ENCODE results near the gene BAHD1. TPM values are rescaled to one million over a fixed set of nuclear protein-coding genes. Genes with fewer than 3 reads are reported as not detected.

Gene BAHD1
- total RNA-seq, 4 donors from 2014 or later = 12.3 to 25.5 (median 16.2) TPM

DNA sequence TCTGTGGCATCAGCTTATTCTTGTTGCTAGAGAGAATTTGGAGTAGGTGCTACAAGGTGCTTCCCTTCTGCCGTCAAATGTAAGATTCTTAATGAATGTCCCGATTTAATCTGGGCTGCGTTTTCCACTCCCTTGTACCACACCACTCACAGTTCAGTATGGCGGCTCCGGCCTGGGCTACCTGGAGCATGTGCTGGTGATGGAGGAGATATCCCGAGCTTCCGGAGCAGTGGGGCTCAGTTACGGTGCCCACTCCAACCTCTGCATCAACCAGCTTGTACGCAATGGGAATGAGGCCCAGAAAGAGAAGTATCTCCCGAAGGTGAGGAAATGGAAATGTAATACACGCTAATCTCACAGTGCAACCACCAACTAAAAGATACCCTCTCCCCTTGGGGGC, 30.3 kb upstream of the BAHD1 start:
- H3K4me1 ChIP-seq = peaks cover 0 to 19% (median 16%) of the 10 kb centered on the region in 4 donors
- no peak for DNase-seq (ENCODE audit: low spot score in 2 of 2)
- H3K9me3 ChIP-seq = no peaks in the 10 kb centered on the region
- 94 to 97% methylated on average over 11 of the region's 11 CpGs for WGBS, 2 donors
- TF ChIP-seq EP300 (IDR thresholded peaks at IDR 0.05) = no peak
- TF ChIP-seq, protein P1, sequence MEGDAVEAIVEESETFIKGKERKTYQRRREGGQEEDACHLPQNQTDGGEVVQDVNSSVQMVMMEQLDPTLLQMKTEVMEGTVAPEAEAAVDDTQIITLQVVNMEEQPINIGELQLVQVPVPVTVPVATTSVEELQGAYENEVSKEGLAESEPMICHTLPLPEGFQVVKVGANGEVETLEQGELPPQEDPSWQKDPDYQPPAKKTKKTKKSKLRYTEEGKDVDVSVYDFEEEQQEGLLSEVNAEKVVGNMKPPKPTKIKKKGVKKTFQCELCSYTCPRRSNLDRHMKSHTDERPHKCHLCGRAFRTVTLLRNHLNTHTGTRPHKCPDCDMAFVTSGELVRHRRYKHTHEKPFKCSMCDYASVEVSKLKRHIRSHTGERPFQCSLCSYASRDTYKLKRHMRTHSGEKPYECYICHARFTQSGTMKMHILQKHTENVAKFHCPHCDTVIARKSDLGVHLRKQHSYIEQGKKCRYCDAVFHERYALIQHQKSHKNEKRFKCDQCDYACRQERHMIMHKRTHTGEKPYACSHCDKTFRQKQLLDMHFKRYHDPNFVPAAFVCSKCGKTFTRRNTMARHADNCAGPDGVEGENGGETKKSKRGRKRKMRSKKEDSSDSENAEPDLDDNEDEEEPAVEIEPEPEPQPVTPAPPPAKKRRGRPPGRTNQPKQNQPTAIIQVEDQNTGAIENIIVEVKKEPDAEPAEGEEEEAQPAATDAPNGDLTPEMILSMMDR (IDR thresholded peaks at IDR 0.05) = no peak
- TF ChIP-seq POLR2A (IDR thresholded peaks at IDR 0.05) = no peak
- H3K27me3 ChIP-seq = no peaks in the 10 kb centered on the region
- no peak overlapping the region for H3K27ac ChIP-seq
- H3K4me3 ChIP-seq = no peak overlapping the region
- peaks cover 3 to 83% (median 9%) of the 10 kb centered on the region in 3 donors for H3K36me3 ChIP-seq

DNA sequence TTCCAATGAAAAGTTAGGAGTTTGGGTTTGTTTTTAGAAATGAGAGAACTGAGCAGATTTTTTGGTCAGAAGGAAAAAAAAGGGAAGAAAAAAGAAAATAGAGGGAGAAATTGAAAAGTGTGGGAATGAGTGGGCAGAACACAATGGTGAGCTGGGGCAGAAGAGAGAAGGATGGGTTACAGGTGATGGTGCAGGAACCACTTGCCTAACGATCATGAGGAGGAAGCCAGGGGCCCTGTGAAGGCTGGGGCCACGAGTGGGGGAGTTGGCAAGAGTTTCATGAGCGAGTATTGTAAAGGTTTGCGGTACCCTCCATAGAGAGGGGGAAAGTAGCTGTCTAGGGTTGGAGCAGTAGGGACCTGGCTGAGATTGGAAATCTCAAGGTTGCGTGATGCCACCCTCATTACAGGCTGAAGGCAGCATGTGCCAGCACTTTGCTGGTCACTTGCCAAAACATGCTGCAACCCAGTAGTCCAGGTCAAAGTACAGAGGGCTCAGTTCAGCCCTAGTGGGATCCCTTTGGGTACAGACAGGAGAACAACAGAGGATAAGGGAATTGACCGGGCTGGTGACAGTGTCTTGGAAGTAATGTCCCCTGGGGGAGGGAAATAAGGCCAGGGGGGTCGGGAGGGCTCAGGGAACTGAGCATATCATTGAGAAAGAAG, 28.5 kb upstream of the BAHD1 start:
- Histone ChIP-seq H3K27me3 (no peaks in the 10 kb centered on the region), H3K36me3 (peaks cover 3 to 97% (median 9%) of the 10 kb centered on the region in 3 donors), H3K4me1 (peaks cover 0 to 5% (median 2%) of the 10 kb centered on the region in 4 donors), H3K4me3 (no peak overlapping the region), H3K9me3 (no peaks in the 10 kb centered on the region), H3K27ac (no peak overlapping the region)
- TF ChIP-seq EP300 (IDR thresholded peaks at IDR 0.05) = no peak
- TF ChIP-seq POLR2A (IDR thresholded peaks at IDR 0.05) = no peak
- TF ChIP-seq, protein P1 (IDR thresholded peaks at IDR 0.05) = no peak
- DNase-seq (ENCODE audit: low spot score in 2 of 2) = no peak
- WGBS, 2 donors = 81 to 83% methylated on average over 7 of the region's 7 CpGs

DNA sequence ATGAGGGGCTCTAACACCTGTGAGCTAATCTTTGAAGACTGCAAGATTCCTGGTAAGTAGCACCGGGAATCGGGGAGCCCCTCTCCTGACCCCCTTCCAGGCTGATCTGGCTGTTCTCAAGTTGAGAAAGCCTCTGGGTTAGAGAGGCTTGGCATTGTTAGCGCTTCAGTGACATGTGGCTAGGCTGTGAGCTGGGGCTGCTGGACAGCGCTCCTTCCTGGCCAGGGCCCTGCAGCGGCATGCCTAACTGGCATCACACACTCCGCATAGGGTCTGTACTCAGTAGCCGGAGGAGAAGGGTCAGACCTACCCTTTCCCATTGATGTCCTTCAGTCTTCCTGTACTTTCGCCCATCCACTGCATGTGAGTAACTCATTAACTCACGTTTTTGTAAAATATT, 27.7 kb upstream of the BAHD1 start:
- 88 to 90% methylated on average over 9 of the region's 9 CpGs for WGBS, 2 donors
- Histone ChIP-seq H3K4me1 (no peaks in the 10 kb centered on the region), H3K4me3 (no peak overlapping the region), H3K27ac (no peak overlapping the region), H3K27me3 (no peaks in the 10 kb centered on the region), H3K9me3 (no peaks in the 10 kb centered on the region), H3K36me3 (peaks cover 3 to 97% (median 9%) of the 10 kb centered on the region in 3 donors)
- DNase-seq (ENCODE audit: low spot score in 2 of 2) = no peak
- TF ChIP-seq EP300 (IDR thresholded peaks at IDR 0.05) = no peak
- no peak for TF ChIP-seq POLR2A (IDR thresholded peaks at IDR 0.05)
- TF ChIP-seq, protein P1 (IDR thresholded peaks at IDR 0.05) = no peak

DNA sequence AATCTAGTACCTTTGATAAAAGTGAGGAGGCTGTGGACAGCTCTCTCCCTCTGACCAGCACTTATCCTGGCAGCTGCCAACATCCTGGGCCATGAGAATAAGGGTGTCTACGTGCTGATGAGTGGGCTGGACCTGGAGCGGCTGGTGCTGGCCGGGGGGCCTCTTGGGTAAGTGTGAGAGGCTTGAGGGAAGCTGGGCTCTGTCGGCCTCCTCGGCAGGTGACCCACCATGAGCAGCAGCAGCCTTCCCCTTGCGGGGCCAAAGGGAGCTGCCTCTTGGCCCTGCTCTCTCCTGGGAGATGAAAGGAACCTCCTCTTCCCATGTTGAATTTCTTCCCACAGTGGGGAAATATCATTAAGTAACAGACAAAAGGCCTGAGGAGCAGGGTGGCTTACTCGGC, 25.9 kb upstream of the BAHD1 start:
- Histone ChIP-seq H3K27ac (no peak overlapping the region), H3K27me3 (no peaks in the 10 kb centered on the region), H3K4me1 (no peaks in the 10 kb centered on the region), H3K36me3 (peaks cover 3 to 94% (median 9%) of the 10 kb centered on the region in 3 donors), H3K4me3 (no peak overlapping the region), H3K9me3 (no peaks in the 10 kb centered on the region)
- 81 to 91% methylated on average over 7 of the region's 7 CpGs for WGBS, 2 donors
- TF ChIP-seq, protein P1 (IDR thresholded peaks at IDR 0.05) = no peak
- TF ChIP-seq EP300 (IDR thresholded peaks at IDR 0.05) = no peak
- TF ChIP-seq POLR2A (IDR thresholded peaks at IDR 0.05) = no peak
- no peak for DNase-seq (ENCODE audit: low spot score in 2 of 2)

DNA sequence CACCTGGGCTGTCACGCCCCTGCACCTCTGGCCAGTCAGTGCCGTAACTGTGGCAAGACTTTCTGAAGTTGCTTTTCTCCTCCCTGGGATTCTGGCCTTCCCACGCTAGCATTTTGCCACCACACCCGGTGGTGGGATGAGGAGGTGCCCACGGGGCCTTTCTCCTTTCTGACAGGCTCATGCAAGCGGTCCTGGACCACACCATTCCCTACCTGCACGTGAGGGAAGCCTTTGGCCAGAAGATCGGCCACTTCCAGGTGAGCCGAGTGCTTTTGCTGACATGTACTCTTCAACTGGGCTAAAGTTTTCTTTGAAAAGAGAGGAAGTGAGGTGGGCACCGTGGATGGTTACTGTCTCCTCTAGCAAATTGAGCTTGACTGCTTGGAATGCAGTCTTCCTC, 25.5 kb upstream of the BAHD1 start:
- 91% methylated on average over 10 of the region's 10 CpGs for WGBS, 2 donors
- Histone ChIP-seq H3K9me3 (no peaks in the 10 kb centered on the region), H3K4me1 (peaks cover 0 to 2% (median 0%) of the 10 kb centered on the region in 4 donors), H3K36me3 (peaks cover 3 to 90% (median 9%) of the 10 kb centered on the region in 3 donors), H3K27ac (no peak overlapping the region), H3K4me3 (no peak overlapping the region), H3K27me3 (no peaks in the 10 kb centered on the region)
- DNase-seq (ENCODE audit: low spot score in 2 of 2) = no peak
- TF ChIP-seq EP300 (IDR thresholded peaks at IDR 0.05) = no peak
- TF ChIP-seq POLR2A (IDR thresholded peaks at IDR 0.05) = no peak
- TF ChIP-seq, protein P1 (IDR thresholded peaks at IDR 0.05) = no peak
